Omental fat pad (tissue), 4 donors: ENCODE measurements around the gene ARHGEF12. TPM values are rescaled to one million over a fixed set of nuclear protein-coding genes. Genes with fewer than 3 reads are reported as not detected.

ENCODE experiments used
- ATAC-seq: fragments of 150-250 bp; one replicate; pipeline ENCODE4 v1.9.1; 2016; ENCODE audit warnings: mild to moderate bottlenecking, moderate library complexity; ENCODE audit not compliant: low FRiP score
- DNase-seq: peaks from one replicate; pipeline ENCODE4 v3.0.0-alpha.2; 2019; ENCODE audit warnings: low spot score
- total RNA-seq, 4 donors: library from RNA; depleted of rRNA; stranded (reverse); fragments of >200 nt; gene quantifications; one replicate each; pipeline ENCODE4 v1.1.0, GENCODE V29; 2016
- TF ChIP-seq, protein P1 (sequence below), 3 donors: fragments of 450-650 bp; IDR thresholded peaks; one replicate each; pipeline ENCODE4 v1.5.1; 2016 to 2017; ENCODE audit warnings: antibody characterized with exemption in 3 of 3, mild to moderate bottlenecking in 3 of 3, moderate library complexity in 2 of 3

ARHGEF12 gene
- total RNA-seq, 4 donors from 2014 or later: 69.8 to 137 (median 75.2) TPM

DNA sequence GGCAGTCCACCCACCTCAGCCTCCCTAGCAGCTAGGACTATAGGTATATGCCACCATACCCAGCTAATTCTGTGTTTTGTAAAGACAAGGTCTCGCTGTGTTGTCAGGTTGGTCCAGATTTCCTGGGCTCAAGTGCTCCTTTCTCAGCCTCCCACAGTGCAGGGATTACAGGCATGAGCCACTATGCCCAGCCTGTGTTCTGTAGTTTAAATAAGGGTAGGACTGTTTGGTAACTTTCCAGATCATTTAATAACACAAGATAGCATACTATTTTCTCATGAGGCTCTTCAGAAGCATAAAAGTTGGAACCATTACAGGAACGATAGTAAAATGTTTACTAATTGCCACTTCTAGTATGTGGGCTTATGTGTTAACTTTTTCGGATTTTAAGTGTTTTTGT is 137.3 kb downstream of the ARHGEF12 start:
- DNase-seq (no peak), ATAC-seq (no peak)
- TF ChIP-seq, protein P1, sequence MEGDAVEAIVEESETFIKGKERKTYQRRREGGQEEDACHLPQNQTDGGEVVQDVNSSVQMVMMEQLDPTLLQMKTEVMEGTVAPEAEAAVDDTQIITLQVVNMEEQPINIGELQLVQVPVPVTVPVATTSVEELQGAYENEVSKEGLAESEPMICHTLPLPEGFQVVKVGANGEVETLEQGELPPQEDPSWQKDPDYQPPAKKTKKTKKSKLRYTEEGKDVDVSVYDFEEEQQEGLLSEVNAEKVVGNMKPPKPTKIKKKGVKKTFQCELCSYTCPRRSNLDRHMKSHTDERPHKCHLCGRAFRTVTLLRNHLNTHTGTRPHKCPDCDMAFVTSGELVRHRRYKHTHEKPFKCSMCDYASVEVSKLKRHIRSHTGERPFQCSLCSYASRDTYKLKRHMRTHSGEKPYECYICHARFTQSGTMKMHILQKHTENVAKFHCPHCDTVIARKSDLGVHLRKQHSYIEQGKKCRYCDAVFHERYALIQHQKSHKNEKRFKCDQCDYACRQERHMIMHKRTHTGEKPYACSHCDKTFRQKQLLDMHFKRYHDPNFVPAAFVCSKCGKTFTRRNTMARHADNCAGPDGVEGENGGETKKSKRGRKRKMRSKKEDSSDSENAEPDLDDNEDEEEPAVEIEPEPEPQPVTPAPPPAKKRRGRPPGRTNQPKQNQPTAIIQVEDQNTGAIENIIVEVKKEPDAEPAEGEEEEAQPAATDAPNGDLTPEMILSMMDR (IDR thresholded peaks at IDR 0.05): no peak

DNA sequence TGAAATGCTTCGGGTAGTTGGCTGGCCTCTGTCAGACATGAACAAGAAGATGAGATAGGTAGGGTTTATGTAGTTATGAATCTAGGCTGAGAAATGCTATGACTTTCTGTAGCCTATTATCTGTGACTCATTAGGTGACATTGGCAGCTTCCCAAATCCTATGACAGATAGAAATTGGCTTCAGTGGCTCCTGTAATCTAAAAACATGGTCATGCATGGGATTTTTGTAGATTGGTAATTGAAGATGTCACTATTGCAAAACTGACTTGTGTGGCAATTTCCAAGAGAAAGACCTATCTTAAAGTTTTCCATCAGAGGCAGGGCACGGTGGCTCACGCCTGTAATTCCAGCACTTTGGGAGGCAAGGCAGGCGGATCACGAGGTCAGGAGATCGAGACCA is 145.9 kb downstream of the ARHGEF12 start:
- DNase-seq: no peak
- TF ChIP-seq, protein P1 (IDR thresholded peaks at IDR 0.05): no peak
- no peak for ATAC-seq

GRCh38 chr11:120484722-120485121 is 148.5 kb downstream of the ARHGEF12 start:
- ATAC-seq (no peak), DNase-seq (no peak)
- TF ChIP-seq, protein P1 (IDR thresholded peaks at IDR 0.05): no peak

DNA sequence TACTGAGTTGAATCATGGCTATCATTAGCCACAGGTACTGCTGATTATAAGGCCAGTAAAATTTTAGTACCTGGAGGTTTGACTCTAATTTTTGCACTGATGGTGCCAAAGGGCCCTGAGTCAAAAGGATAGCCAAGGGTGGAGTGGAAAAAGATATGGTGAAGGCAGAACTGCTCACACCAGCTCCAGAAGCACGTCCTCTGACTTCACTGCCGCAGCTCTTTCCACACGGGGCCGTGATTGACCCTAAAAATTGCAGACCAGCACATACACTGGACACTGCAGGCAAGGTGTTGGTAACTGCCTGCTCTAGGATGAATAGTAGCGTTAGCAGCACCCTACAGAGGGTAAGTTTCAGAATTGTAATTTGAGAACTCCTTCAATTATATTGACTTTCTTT is 149.9 kb downstream of the ARHGEF12 start:
- DNase-seq (no peak), ATAC-seq (no peak)
- TF ChIP-seq, protein P1 (IDR thresholded peaks at IDR 0.05): no peak

GRCh38 chr11:120489799-120490198 is 153.6 kb downstream of the ARHGEF12 start:
- TF ChIP-seq, protein P1 (IDR thresholded peaks at IDR 0.05): no peak
- no peak for DNase-seq
- ATAC-seq: no peak

GRCh38 chr11:120492486-120492885 is 156.3 kb downstream of the ARHGEF12 start:
- ATAC-seq (no peak), DNase-seq (no peak)
- TF ChIP-seq, protein P1 (IDR thresholded peaks at IDR 0.05): no peak

GRCh38 chr11:120494595-120494994 is 158.4 kb downstream of the ARHGEF12 start:
- DNase-seq (no peak), ATAC-seq (no peak)
- TF ChIP-seq, protein P1 (IDR thresholded peaks at IDR 0.05): no peak
